ENCODE measurements around the gene C2orf72.

DNA sequence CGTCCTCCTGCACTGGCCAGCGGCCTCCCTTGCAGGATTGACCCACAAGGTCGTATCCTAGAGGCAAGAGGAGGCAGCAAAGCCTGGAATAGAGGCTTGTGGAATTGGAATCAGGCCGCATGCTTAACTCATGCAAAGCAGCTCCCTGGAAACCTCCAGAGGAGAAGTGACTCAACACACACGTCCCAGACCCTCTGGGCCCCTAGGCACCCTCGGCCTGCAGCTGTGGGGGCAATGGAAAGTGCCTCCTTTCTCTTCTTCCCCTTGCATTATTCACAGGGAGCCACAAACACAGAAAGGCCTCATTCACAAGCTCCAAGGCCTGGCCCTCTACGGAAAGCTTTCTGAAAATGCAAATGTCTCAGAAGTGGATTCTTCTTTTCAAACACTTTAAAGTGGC is 21.8 kb upstream of the C2orf72 start:
- TF ChIP-seq EP300 (IDR thresholded peaks at IDR 0.05) (no peak), POLR2A (IDR thresholded peaks at IDR 0.05) (no peak)
- TF ChIP-seq, protein P1, sequence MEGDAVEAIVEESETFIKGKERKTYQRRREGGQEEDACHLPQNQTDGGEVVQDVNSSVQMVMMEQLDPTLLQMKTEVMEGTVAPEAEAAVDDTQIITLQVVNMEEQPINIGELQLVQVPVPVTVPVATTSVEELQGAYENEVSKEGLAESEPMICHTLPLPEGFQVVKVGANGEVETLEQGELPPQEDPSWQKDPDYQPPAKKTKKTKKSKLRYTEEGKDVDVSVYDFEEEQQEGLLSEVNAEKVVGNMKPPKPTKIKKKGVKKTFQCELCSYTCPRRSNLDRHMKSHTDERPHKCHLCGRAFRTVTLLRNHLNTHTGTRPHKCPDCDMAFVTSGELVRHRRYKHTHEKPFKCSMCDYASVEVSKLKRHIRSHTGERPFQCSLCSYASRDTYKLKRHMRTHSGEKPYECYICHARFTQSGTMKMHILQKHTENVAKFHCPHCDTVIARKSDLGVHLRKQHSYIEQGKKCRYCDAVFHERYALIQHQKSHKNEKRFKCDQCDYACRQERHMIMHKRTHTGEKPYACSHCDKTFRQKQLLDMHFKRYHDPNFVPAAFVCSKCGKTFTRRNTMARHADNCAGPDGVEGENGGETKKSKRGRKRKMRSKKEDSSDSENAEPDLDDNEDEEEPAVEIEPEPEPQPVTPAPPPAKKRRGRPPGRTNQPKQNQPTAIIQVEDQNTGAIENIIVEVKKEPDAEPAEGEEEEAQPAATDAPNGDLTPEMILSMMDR (IDR thresholded peaks at IDR 0.05): no peak

Data from gastroesophageal sphincter (tissue), 3 donors.